SU-DHL-6 (cell line): Measurements from ENCODE around the gene PRR14.

Experiments
- H2AFZ ChIP-seq: fragments of 200-600 bp; sonication (generic); 2 replicates; pipeline ENCODE4 v1.6.1; 2014; ENCODE audit warnings: low read depth, mild to moderate bottlenecking, moderate library complexity, mixed read lengths, antibody characterized with exemption, low read length; ENCODE audit not compliant: severe bottlenecking
- H3F3A ChIP-seq: fragments of 200-600 bp; shearing (Covaris generic); 2 replicates; pipeline ENCODE4 v1.6.0; 2016; ENCODE audit warnings: antibody characterized with exemption, mild to moderate bottlenecking; ENCODE audit not compliant: insufficient read depth
- H3K27ac ChIP-seq: fragments of 200-600 bp; sonication (generic); 2 replicates; pipeline ENCODE4 v1.5.1; 2016; ENCODE audit warnings: low read depth, mild to moderate bottlenecking, low read length, moderate library complexity, mixed read lengths
- H3K27me3 ChIP-seq: fragments of 200-600 bp; sonication (generic), shearing (Covaris generic); 2 replicates; pipeline ENCODE4 v1.6.0; 2014; ENCODE audit warnings: mild to moderate bottlenecking, low read length
- H3K36me3 ChIP-seq: fragments of 200-600 bp; sonication (generic); 2 replicates; pipeline ENCODE4 v1.6.1; 2014; ENCODE audit warnings: mild to moderate bottlenecking, low read length, mixed read lengths
- H3K4me2 ChIP-seq: fragments of 300-600, 200-600 bp; shearing (Covaris generic), sonication (generic); 2 replicates; pipeline ENCODE4 v1.6.0; 2014; ENCODE audit warnings: low read length, low read depth, mild to moderate bottlenecking; ENCODE audit not compliant: poor library complexity, severe bottlenecking
- H3K4me3 ChIP-seq: fragments of 200-600 bp; sonication (generic); 2 replicates; pipeline ENCODE4 v1.5.1; 2014; ENCODE audit warnings: antibody characterized with exemption, low read length, mild to moderate bottlenecking, mixed read lengths; ENCODE audit not compliant: insufficient read depth, poor library complexity, severe bottlenecking
- H3K79me2 ChIP-seq: fragments of 200-600 bp; sonication (generic); 2 replicates; pipeline ENCODE4 v1.6.1; 2014; ENCODE audit warnings: mild to moderate bottlenecking, low read length, moderate library complexity; ENCODE audit not compliant: insufficient read depth
- H3K9ac ChIP-seq: fragments of 200-600 bp; sonication (generic); 2 replicates; pipeline ENCODE4 v1.7.0; 2014; ENCODE audit warnings: mild to moderate bottlenecking, low read length
- H3K9me2 ChIP-seq: fragments of 200-600 bp; sonication (generic); replicated peaks from 2 replicates; pipeline ENCODE4 v1.6.1; 2014; ENCODE audit warnings: low read length; ENCODE audit not compliant: insufficient read depth
- H3K9me3 ChIP-seq: fragments of 200-600 bp; sonication (generic); 2 replicates; pipeline ENCODE4 v1.6.1; 2014; ENCODE audit warnings: low read length, mixed read lengths; ENCODE audit not compliant: insufficient read depth
- H4K20me1 ChIP-seq: fragments of 200-600 bp; sonication (generic); 2 replicates; pipeline ENCODE4 v1.6.1; 2014; ENCODE audit warnings: low read depth, mild to moderate bottlenecking, antibody characterized with exemption, low read length, moderate library complexity, mixed read lengths
- CTCF ChIP-seq: fragments of 200-600 bp; sonication (generic); IDR thresholded peaks from one replicate; pipeline ENCODE4 v1.5.1; 2017; ENCODE audit warnings: antibody characterized with exemption, mild to moderate bottlenecking, low read length, moderate library complexity; ENCODE audit not compliant: insufficient read depth, poor library complexity, severe bottlenecking
- EZH2phosphoT487 ChIP-seq: fragments of 200-600 bp; sonication (generic), shearing (Covaris generic); conservative IDR thresholded peaks from 2 replicates; pipeline ENCODE4 v1.6.1; 2018; ENCODE audit warnings: mild to moderate bottlenecking, antibody characterized with exemption, low read length, moderate library complexity, mixed read lengths

Gene PRR14

GRCh38 chr16:30641378-30641982 is 9.3 kb upstream of the PRR14 start:
- Histone ChIP-seq H3K79me2 (no peaks in the 10 kb centered on the region), H2AFZ (no peak overlapping the region), H3K9ac (no peak overlapping the region), H3K36me3 (no peaks in the 10 kb centered on the region), H3K9me3 (no peaks in the 10 kb centered on the region), H3K4me2 (no peak overlapping the region), H3K27ac (no peak overlapping the region), H3K27me3 (no peaks in the 10 kb centered on the region), H3K9me2 (no peaks in the 10 kb centered on the region), H3F3A (no peaks in the 10 kb centered on the region), H4K20me1 (no peaks in the 10 kb centered on the region), H3K4me3 (no peak overlapping the region)
- TF ChIP-seq EZH2phosphoT487, result no peak
- no peak for TF ChIP-seq CTCF

- Histone ChIP-seq H3K4me3 (no peak overlapping the region), H3K9me2 (no peaks in the 10 kb centered on the region), H3K9me3 (no peaks in the 10 kb centered on the region), H3K9ac (no peak overlapping the region), H4K20me1 (no peaks in the 10 kb centered on the region), H3K36me3 (no peaks in the 10 kb centered on the region), H3K79me2 (no peaks in the 10 kb centered on the region), H3F3A (no peaks in the 10 kb centered on the region), H2AFZ (no peak overlapping the region), H3K27me3 (no peaks in the 10 kb centered on the region), H3K4me2 (no peak overlapping the region), H3K27ac (no peak overlapping the region)
- TF ChIP-seq CTCF (no peak), EZH2phosphoT487 (no peak)
These were observed 6.4 kb upstream of the PRR14 start for GRCh38 chr16:30644334-30644830.

GRCh38 chr16:30645727-30646126 is 5.0 kb upstream of the PRR14 start:
- Histone ChIP-seq H3K4me3 (no peak overlapping the region), H3K4me2 (no peak overlapping the region), H3F3A (no peaks in the 10 kb centered on the region), H3K9me2 (no peaks in the 10 kb centered on the region), H3K27ac (no peak overlapping the region), H3K9ac (no peak overlapping the region), H2AFZ (no peak overlapping the region), H3K36me3 (no peaks in the 10 kb centered on the region), H4K20me1 (no peaks in the 10 kb centered on the region), H3K9me3 (no peaks in the 10 kb centered on the region), H3K79me2 (no peaks in the 10 kb centered on the region), H3K27me3 (no peaks in the 10 kb centered on the region)
- TF ChIP-seq EZH2phosphoT487, result no peak
- no peak for TF ChIP-seq CTCF
